NCI-H524 (cell line): ENCODE measurements around the gene SH3BGRL3.
"Not testable (repeated sequence)": the region's sequence is repeated elsewhere in the genome, so short reads cannot be mapped to it uniquely, and the experiment has no call there.

ENCODE experiments used
- DNase-seq, 2 experiments: peaks; one replicate each; lab custom pipeline; 2025; lab: John Stamatoyannopoulos, UW

SH3BGRL3 gene

GRCh38 chr1:26279456-26280332 is at the start of gene SH3BGRL3:
SH3BGRL3 (plus strand) TSS chr1:26280086; CDS start chr1:26280156, 70 bp downstream.
- peak; percentile 74 to 83 for DNase-seq

GRCh38 chr1:26230682-26231081 is 49.2 kb upstream of the SH3BGRL3 start:
- DNase-seq = not testable (repeated sequence)

GRCh38 chr1:26233903-26234643 is 45.8 kb upstream of the SH3BGRL3 start, which contains the start of gene CEP85:
CEP85 (plus strand) TSS chr1:26234200; CDS start chr1:26239784, 5,584 bp downstream.
- peak; percentile 90 to 96 for DNase-seq

GRCh38 chr1:26234644-26235370 is 45.1 kb upstream of the SH3BGRL3 start:
- DNase-seq = peak in 1 of 2 experiments; percentile 61

- DNase-seq = no peak
Measured at GRCh38 chr1:26237230-26237966, 42.5 kb upstream of the SH3BGRL3 start.

GRCh38 chr1:26239936-26240335 is 40.0 kb upstream of the SH3BGRL3 start:
- DNase-seq = no peak

GRCh38 chr1:26252718-26253117 is 27.2 kb upstream of the SH3BGRL3 start:
- DNase-seq = no peak

- no peak for DNase-seq
Measured at GRCh38 chr1:26254404-26254803, 25.5 kb upstream of the SH3BGRL3 start.

- no peak for DNase-seq
Measured at GRCh38 chr1:26257222-26257621, 22.7 kb upstream of the SH3BGRL3 start.

- no peak for DNase-seq
Measured at GRCh38 chr1:26259005-26259404, 20.9 kb upstream of the SH3BGRL3 start.

- no peak for DNase-seq
Measured at GRCh38 chr1:26259578-26259977, 20.3 kb upstream of the SH3BGRL3 start.

- DNase-seq = no peak
Measured at GRCh38 chr1:26263212-26263611, 16.7 kb upstream of the SH3BGRL3 start.

- no peak for DNase-seq
Measured at GRCh38 chr1:26265405-26265804, 14.5 kb upstream of the SH3BGRL3 start.

GRCh38 chr1:26268290-26269197 is 11.3 kb upstream of the SH3BGRL3 start:
- no peak for DNase-seq

GRCh38 chr1:26269198-26269550 is 10.7 kb upstream of the SH3BGRL3 start:
- no peak for DNase-seq

- no peak for DNase-seq
Measured at GRCh38 chr1:26274801-26275425, 5.0 kb upstream of the SH3BGRL3 start.

- DNase-seq = peak; percentile 27 to 62
Measured at GRCh38 chr1:26275580-26276431, 4.1 kb upstream of the SH3BGRL3 start.

- peak in 1 of 2 experiments; percentile 14 for DNase-seq
Measured at GRCh38 chr1:26276432-26276838, 3.5 kb upstream of the SH3BGRL3 start.

GRCh38 chr1:26277261-26277661 is 2.6 kb upstream of the SH3BGRL3 start:
- no peak for DNase-seq
